GM18505 (cell line): Measurements from ENCODE around the gene BTBD6.

Source experiments
- ATAC-seq: cut with Tn5 transposase; IDR thresholded peaks from one replicate; pipeline ENCODE4 v1.9.1; 2021; ENCODE audit not compliant: unreplicated experiment
- POLR2A ChIP-seq: IDR thresholded peaks from 4 replicates; pipeline ENCODE4 v1.6.1; 2011; ENCODE audit warnings: borderline replicate concordance; ENCODE audit not compliant: insufficient read depth, insufficient read length; ENCODE audit errors: extremely low read depth

The BTBD6 gene

GRCh38 chr14:105206873-105207272 lies 41.5 kb upstream of the BTBD6 start:
- ATAC-seq, result no peak
- no peak for TF ChIP-seq POLR2A

- no peak for TF ChIP-seq POLR2A
- no peak for ATAC-seq
Measured at GRCh38 chr14:105207460-105207901, 40.9 kb upstream of the BTBD6 start.

- TF ChIP-seq POLR2A, result no peak
Measured at GRCh38 chr14:105207996-105208737, 40.2 kb upstream of the BTBD6 start.

GRCh38 chr14:105208738-105209075 lies 39.6 kb upstream of the BTBD6 start:
- TF ChIP-seq POLR2A, result no peak
- no peak for ATAC-seq

More at GRCh38 chr14:105207996-105208737, 40.2 kb upstream of the BTBD6 start:
- ATAC-seq, result no peak

- ATAC-seq, result no peak
- TF ChIP-seq POLR2A, result no peak
Measured at GRCh38 chr14:105209091-105209490, 39.2 kb upstream of the BTBD6 start.

GRCh38 chr14:105209646-105210045 lies 38.7 kb upstream of the BTBD6 start:
- TF ChIP-seq POLR2A, result no peak
- no peak for ATAC-seq

GRCh38 chr14:105210266-105211025 lies 37.9 kb upstream of the BTBD6 start:
- TF ChIP-seq POLR2A, result no peak
- ATAC-seq, result no peak

- TF ChIP-seq POLR2A, result no peak
- no peak for ATAC-seq
Measured at GRCh38 chr14:105211086-105211757, 37.1 kb upstream of the BTBD6 start.

- ATAC-seq, result no peak
- no peak for TF ChIP-seq POLR2A
Measured at GRCh38 chr14:105211758-105212089, 36.6 kb upstream of the BTBD6 start.

GRCh38 chr14:105212541-105213300 lies 35.6 kb upstream of the BTBD6 start:
- TF ChIP-seq POLR2A, result no peak

GRCh38 chr14:105213361-105213760 lies 35.0 kb upstream of the BTBD6 start:
- ATAC-seq, result no peak

More at GRCh38 chr14:105212541-105213300, 35.6 kb upstream of the BTBD6 start:
- no peak for ATAC-seq

GRCh38 chr14:105214324-105214915 lies 33.9 kb upstream of the BTBD6 start:
- no peak for ATAC-seq
- TF ChIP-seq POLR2A, result no peak

More at GRCh38 chr14:105213361-105213760, 35.0 kb upstream of the BTBD6 start:
- no peak for TF ChIP-seq POLR2A

GRCh38 chr14:105215602-105216001 lies 32.7 kb upstream of the BTBD6 start:
- no peak for TF ChIP-seq POLR2A
- ATAC-seq, result no peak

- no peak for TF ChIP-seq POLR2A
- ATAC-seq, result no peak
Measured at GRCh38 chr14:105216490-105217247, 31.7 kb upstream of the BTBD6 start.
